IMR-90 (cell line): ENCODE results near the gene UBE2O. TPM values are rescaled to one million over a fixed set of nuclear protein-coding genes. Genes with fewer than 3 reads are reported as not detected.

Source experiments
- ATAC-seq: fragments of 200-7000 bp; cut with Tn5 transposase; 2 replicates; pipeline ENCODE4 v1.9.1; 2020; ENCODE audit warnings: low read depth, mild to moderate bottlenecking, moderate library complexity
- BruUV-seq: library from RNA; stranded (reverse); fragments of 400-500 nt; replicated peaks from 2 replicates; lab custom pipeline; 2021; lab: Mats Ljungman, UMichigan
- CTCF ChIA-PET: fragments of 300-600 bp; formaldehyde crosslinking; extraction: SDS; loops from one replicate; lab custom pipeline; 2021; ENCODE audit warnings: antibody characterized with exemption; lab: Yijun Ruan, JAX
- POLR2A ChIA-PET: fragments of 300-600 bp; sonication (Branson Sonifier 250); formaldehyde crosslinking; loops from one replicate; lab custom pipeline; 2022; ENCODE audit warnings: antibody characterized with exemption; ENCODE audit not compliant: unreplicated experiment; lab: Charles Lee
- DNase-seq: peaks from one replicate; pipeline ENCODE4 v3.0.0; 2013
- H2AFZ ChIP-seq: replicated peaks from 2 replicates; pipeline ENCODE3; 2013; ENCODE audit warnings: low read length, mild to moderate bottlenecking; ENCODE audit not compliant: poor library complexity
- H2AK5ac ChIP-seq: 2 replicates; pipeline ENCODE4 v1.6.1; 2013; ENCODE audit warnings: low read depth, low read length, inconsistent platforms
- H2AK9ac ChIP-seq: replicated peaks from 2 replicates; pipeline ENCODE3; 2013; ENCODE audit warnings: mild to moderate bottlenecking, low read depth, low read length, moderate library complexity; ENCODE audit not compliant: poor library complexity
- H2BK120ac ChIP-seq: 2 replicates; pipeline ENCODE4 v1.6.1; 2013; ENCODE audit warnings: low read depth, low read length, inconsistent platforms
- H2BK15ac ChIP-seq: 3 replicates; pipeline ENCODE4 v1.6.1; 2013; ENCODE audit warnings: low read depth, low read length, inconsistent platforms
- H2BK20ac ChIP-seq: 2 replicates; pipeline ENCODE4 v1.6.1; 2013; ENCODE audit warnings: low read depth, mild to moderate bottlenecking, inconsistent platforms, low read length, moderate library complexity
- H2BK5ac ChIP-seq: 2 replicates; pipeline ENCODE4 v1.6.1; 2013; ENCODE audit warnings: mild to moderate bottlenecking, low read depth, low read length, inconsistent platforms; ENCODE audit not compliant: poor library complexity, severe bottlenecking
- H3K14ac ChIP-seq: replicated peaks from 2 replicates; pipeline ENCODE4 v1.6.1; 2013; ENCODE audit warnings: low read depth, low read length, inconsistent platforms
- H3K18ac ChIP-seq: 2 replicates; pipeline ENCODE4 v1.6.1; 2013; ENCODE audit warnings: low read depth, low read length, control low read depth
- H3K23ac ChIP-seq: 2 replicates; pipeline ENCODE4 v1.6.1; 2013; ENCODE audit warnings: low read depth, low read length, inconsistent platforms
- H3K27ac ChIP-seq: 2 replicates; pipeline ENCODE4 v1.5.1; 2013; ENCODE audit warnings: mild to moderate bottlenecking, control low read depth, low read length; ENCODE audit not compliant: insufficient read depth
- H3K27me3 ChIP-seq: 2 replicates; pipeline ENCODE4 v1.6.1; 2013; ENCODE audit warnings: low read length; ENCODE audit not compliant: control insufficient read depth, insufficient read depth
- H3K36me3 ChIP-seq: 2 replicates; pipeline ENCODE4 v1.6.1; 2013; ENCODE audit warnings: low read length, mixed read lengths; ENCODE audit not compliant: control insufficient read depth, insufficient read depth
- H3K4ac ChIP-seq: 2 replicates; pipeline ENCODE4 v1.6.1; 2013; ENCODE audit warnings: low read depth, low read length, inconsistent platforms
- H3K4me1 ChIP-seq: 2 replicates; pipeline ENCODE4 v1.6.1; 2013; ENCODE audit warnings: low read length, mixed read lengths; ENCODE audit not compliant: control insufficient read depth, insufficient read depth
- H3K4me2 ChIP-seq: 2 replicates; pipeline ENCODE4 v1.6.1; 2013; ENCODE audit warnings: low read depth, mild to moderate bottlenecking, control low read depth, low read length, moderate library complexity
- H3K4me3 ChIP-seq: 2 replicates; pipeline ENCODE4 v1.5.1; 2013; ENCODE audit warnings: low read depth, mild to moderate bottlenecking, control low read depth, low read length, moderate library complexity; ENCODE audit not compliant: insufficient read depth
- H3K56ac ChIP-seq: 2 replicates; pipeline ENCODE4 v1.6.1; 2013; ENCODE audit warnings: low read length, inconsistent platforms; ENCODE audit not compliant: insufficient read depth; ENCODE audit errors: extremely low read depth
- H3K79me1 ChIP-seq, 2 experiments: 2 replicates each; pipeline ENCODE4 v1.6.1; 2013; ENCODE audit warnings: low read length in 2 of 2, inconsistent platforms in 1 of 2, low read depth in 1 of 2
- H3K9ac ChIP-seq: 2 replicates; pipeline ENCODE4 v1.6.1; 2013; ENCODE audit warnings: low read depth, low read length, control low read depth
- H3K9me1 ChIP-seq: 2 replicates; pipeline ENCODE4 v1.6.1; 2013; ENCODE audit warnings: low read length, inconsistent platforms; ENCODE audit not compliant: insufficient read depth
- H3K9me3 ChIP-seq: 2 replicates; pipeline ENCODE4 v1.6.1; 2013; ENCODE audit warnings: low read length; ENCODE audit not compliant: control insufficient read depth, insufficient read depth
- H4K20me1 ChIP-seq: 2 replicates; pipeline ENCODE4 v1.6.1; 2013; ENCODE audit warnings: low read length, inconsistent platforms; ENCODE audit not compliant: insufficient read depth
- H4K5ac ChIP-seq: 2 replicates; pipeline ENCODE4 v1.6.1; 2013; ENCODE audit warnings: mild to moderate bottlenecking, low read depth, low read length, control low read depth
- H4K8ac ChIP-seq, 2 experiments: 2 replicates each; pipeline ENCODE4 v1.6.1; 2013; ENCODE audit warnings: low read depth in 2 of 2, low read length in 2 of 2, control low read depth in 1 of 2, inconsistent platforms in 1 of 2
- H4K91ac ChIP-seq: 2 replicates; pipeline ENCODE4 v1.6.1; 2013; ENCODE audit warnings: low read depth, low read length, inconsistent platforms; ENCODE audit not compliant: insufficient read depth
- CHD1 ChIP-seq: IDR thresholded peaks from 2 replicates; pipeline ENCODE4 v1.6.1; 2012; ENCODE audit warnings: low read depth, low read length, improper control_type of control experiment
- ELK1 ChIP-seq: fragments of 150-350 bp; IDR thresholded peaks from 2 replicates; pipeline ENCODE4 v1.6.1; 2016; ENCODE audit warnings: low read depth, mild to moderate bottlenecking, low read length, moderate library complexity, borderline replicate concordance
- FOS ChIP-seq: fragments of 150-350 bp; IDR thresholded peaks from 2 replicates; pipeline ENCODE4 v1.6.1; 2016; ENCODE audit warnings: low read depth, low read length
- MAFK ChIP-seq: IDR thresholded peaks from 2 replicates; pipeline ENCODE4 v1.6.1; 2012; ENCODE audit warnings: low read depth, low read length, improper control_type of control experiment
- MAZ ChIP-seq: IDR thresholded peaks from 2 replicates; pipeline ENCODE4 v1.6.1; 2012; ENCODE audit warnings: low read depth, mild to moderate bottlenecking, low read length, improper control_type of control experiment, moderate library complexity, borderline replicate concordance
- NFE2L2 ChIP-seq: fragments of 150-350 bp; IDR thresholded peaks from 2 replicates; pipeline ENCODE4 v1.6.1; 2016; ENCODE audit warnings: low read depth, mild to moderate bottlenecking, low read length
- POLR2A ChIP-seq: IDR thresholded peaks from 2 replicates; pipeline ENCODE4 v1.6.1; 2012; ENCODE audit warnings: mild to moderate bottlenecking, low read depth, low read length
- RFX5 ChIP-seq: IDR thresholded peaks from 2 replicates; pipeline ENCODE4 v1.8.0; 2012; ENCODE audit warnings: low read depth, mild to moderate bottlenecking, low read length, moderate library complexity
- WGBS, 2 experiments: methylation state at CpG; one replicate each; pipeline versions ENCODE4 v1.1.5 to v1.1.7; 2013; ENCODE audit warnings: missing lambda C conversion rate in 2 of 2; ENCODE audit not compliant: insufficient read length in 1 of 2; ENCODE audit errors: extremely low coverage in 2 of 2; 5-methylcytosine and 5-hydroxymethylcytosine counted together
- dilution Hi-C: fragments of 300-500 bp; cut with HindIII; formaldehyde crosslinking; loops from one replicate; pipeline ENCODE4 v1.14.3; 2018; ENCODE audit warnings: low sequenced_read_pairs; ENCODE audit not compliant: unreplicated experiment
- in situ Hi-C: fragments of 300-500 bp; cut with MboI; formaldehyde crosslinking; loops from 3 replicates; pipeline ENCODE4 v1.14.3; 2019; ENCODE audit warnings: low sequenced_read_pairs, inconsistent platforms, mixed read lengths
- intact Hi-C: fragments of 100-400 bp; cut with micrococcal nuclease; formaldehyde crosslinking; loops from 2 replicates; pipeline ENCODE4 v1.10.0; 2022
- polyA plus RNA-seq, 3 experiments: library from polyadenylated mRNA; depleted of rRNA; stranded (reverse); fragments of >200 nt; gene quantifications; 2 replicates each; pipeline ENCODE4 v1.2.3, GENCODE V29; 2012; ENCODE audit warnings: low replicate concordance in 1 of 3
- total RNA-seq: library from RNA; depleted of rRNA; stranded (reverse); fragments of >200 nt; gene quantifications from 2 replicates; pipeline ENCODE4 v1.2.3, GENCODE V29; 2012
- TF ChIP-seq, protein P1 (sequence below): fragments of 150-350 bp; IDR thresholded peaks from 2 replicates; pipeline ENCODE4 v1.6.1; 2017; ENCODE audit warnings: mild to moderate bottlenecking, antibody characterized with exemption, low read length, low read depth

The UBE2O gene
- total and polyA plus RNA-seq, 2 of the 4 experiments (the other 2 are of a cell fraction): 17.6 TPM

GRCh38 chr17:76360461-76360860, 92.5 kb downstream of the UBE2O start:
- H2BK15ac ChIP-seq: no peak overlapping the region
- no CpG with 5 or more reads among the region's 2 CpGs for WGBS, 2 experiments
- peak overlapping the region; percentile 35; the same call in 1 of the 2 replicates for H3K18ac ChIP-seq
- H2BK5ac ChIP-seq: no peak overlapping the region
- H3K4me3 ChIP-seq: no peak overlapping the region
- H2BK120ac ChIP-seq: no peak overlapping the region
- H3K9me3 ChIP-seq: no peaks in the 10 kb centered on the region
- H3K27ac ChIP-seq: peak overlapping the region; percentile 32; the same call in 1 of the 2 replicates
- DNase-seq (peak; percentile 37), ATAC-seq (no peak)
- no peak overlapping the region for H2AFZ ChIP-seq
- no peak overlapping the region for H3K14ac ChIP-seq
- H2BK20ac ChIP-seq: no peak overlapping the region
- no peak overlapping the region for H3K23ac ChIP-seq
- H3K79me1 ChIP-seq: no peaks in the 10 kb centered on the region
- H2AK5ac ChIP-seq: no peak overlapping the region
- no peak overlapping the region for H4K91ac ChIP-seq
- H3K9ac ChIP-seq: peak overlapping the region; percentile 33; the same call in 1 of the 2 replicates
- no peak overlapping the region for H3K4ac ChIP-seq
- H3K9me1 ChIP-seq: no peaks in the 10 kb centered on the region
- 0 out of 2 replicates have a peak overlapping the region, but pooled peaks have one; percentile 11 for H4K5ac ChIP-seq
- no peak overlapping the region for H2AK9ac ChIP-seq
- no peak overlapping the region for H3K56ac ChIP-seq
- H3K4me2 ChIP-seq: no peak overlapping the region
- intact Hi-C loops: no loop called here
- CTCF ChIA-PET: no interaction called here
- no peak for TF ChIP-seq POLR2A
- TF ChIP-seq, protein P1, sequence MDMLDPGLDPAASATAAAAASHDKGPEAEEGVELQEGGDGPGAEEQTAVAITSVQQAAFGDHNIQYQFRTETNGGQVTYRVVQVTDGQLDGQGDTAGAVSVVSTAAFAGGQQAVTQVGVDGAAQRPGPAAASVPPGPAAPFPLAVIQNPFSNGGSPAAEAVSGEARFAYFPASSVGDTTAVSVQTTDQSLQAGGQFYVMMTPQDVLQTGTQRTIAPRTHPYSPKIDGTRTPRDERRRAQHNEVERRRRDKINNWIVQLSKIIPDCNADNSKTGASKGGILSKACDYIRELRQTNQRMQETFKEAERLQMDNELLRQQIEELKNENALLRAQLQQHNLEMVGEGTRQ: no peak
- TF ChIP-seq MAZ: no peak
- TF ChIP-seq MAFK: 0 out of 2 replicates have a peak, but pooled peaks have one; percentile 26
- no peak for TF ChIP-seq FOS
- no peak for TF ChIP-seq NFE2L2
- TF ChIP-seq RFX5: no peak
- TF ChIP-seq CHD1: no peak
- no peak for TF ChIP-seq ELK1
- H3K36me3 ChIP-seq: no peaks in the 10 kb centered on the region
- H4K20me1 ChIP-seq: no peaks in the 10 kb centered on the region
- no peak overlapping the region for H4K8ac ChIP-seq
- in situ Hi-C loops: no loop called here
- H3K4me1 ChIP-seq: peaks cover 6% of the 10 kb centered on the region
- dilution Hi-C loops: no loop called here
- POLR2A ChIA-PET: no interaction called here
- H3K27me3 ChIP-seq: no peaks in the 10 kb centered on the region
- no TSS peak for BruUV-seq
